CD4-positive, alpha-beta T cell (primary cell): ENCODE data around the gene HMCN2. TPM values are rescaled to one million over a fixed set of nuclear protein-coding genes. Genes with fewer than 3 reads are reported as not detected.

Experiments used
- ATAC-seq: fragments of 200-7000 bp; cut with Tn5 transposase; one replicate; pipeline ENCODE4 v1.10.0; 2022; ENCODE audit warnings: mild to moderate bottlenecking; ENCODE audit not compliant: poor library complexity
- CTCF ChIA-PET: fragments of 350-600 bp; sonication (Branson Sonifier 250); formaldehyde crosslinking; loops from one replicate; lab custom pipeline; 2021; ENCODE audit warnings: antibody characterized with exemption, inconsistent platforms; lab: Charles Lee
- POLR2A ChIA-PET: fragments of 350-600 bp; sonication (Branson Sonifier 250); formaldehyde crosslinking; loops from one replicate; lab custom pipeline; 2021; ENCODE audit warnings: antibody characterized with exemption, inconsistent platforms; lab: Charles Lee
- DNase-seq, 14 experiments: peaks; one replicate each; pipeline ENCODE4 v3.0.0-alpha.2; 2013 to 2020; ENCODE audit warnings: mixed read lengths in 2 of 14
- H3K27ac ChIP-seq, 2 donors: one replicate each; pipeline versions ENCODE4 v1.5.1 to v1.7.0; 2013; ENCODE audit warnings: low read length in 2 of 2, low read depth in 1 of 2, mild to moderate bottlenecking in 1 of 2
- H3K27me3 ChIP-seq, 2 experiments: 1 replicate in 1 of 2; 2 replicates in 1 of 2; pipeline versions ENCODE4 v1.6.1 to v1.7.0; 2013; ENCODE audit warnings: low read length in 2 of 2, control low read depth in 1 of 2, mild to moderate bottlenecking in 1 of 2, moderate library complexity in 1 of 2; ENCODE audit not compliant: insufficient read depth in 2 of 2, control insufficient read depth in 1 of 2
- H3K36me3 ChIP-seq: one replicate; pipeline ENCODE4 v1.6.1; 2013; ENCODE audit warnings: low read length, control low read depth; ENCODE audit not compliant: insufficient read depth
- H3K4me1 ChIP-seq: one replicate; pipeline ENCODE4 v1.6.1; 2013; ENCODE audit warnings: low read length, control low read depth; ENCODE audit not compliant: insufficient read depth
- H3K4me3 ChIP-seq: one replicate; pipeline ENCODE4 v1.5.1; 2013; ENCODE audit warnings: mild to moderate bottlenecking, low read length, moderate library complexity
- H3K9me3 ChIP-seq, 2 experiments: 1 replicate in 1 of 2; 2 replicates in 1 of 2; pipeline versions ENCODE4 v1.6.1 to v1.7.0; 2013; ENCODE audit warnings: low read length in 2 of 2, mild to moderate bottlenecking in 2 of 2, control low read depth in 1 of 2, moderate library complexity in 1 of 2; ENCODE audit not compliant: control insufficient read depth in 1 of 2, insufficient read depth in 1 of 2
- H3K27ac Mint-ChIP-seq: one replicate; pipeline ENCODE4 v1.8.0; 2020; ENCODE audit warnings: mixed read lengths
- H3K27me3 Mint-ChIP-seq: one replicate; pipeline ENCODE4 v1.8.0; 2021; ENCODE audit warnings: mixed read lengths
- H3K36me3 Mint-ChIP-seq: one replicate; pipeline ENCODE4 v1.8.0; 2021; ENCODE audit warnings: low read depth, mixed read lengths
- H3K4me1 Mint-ChIP-seq: one replicate; pipeline ENCODE4 v1.8.0; 2021; ENCODE audit warnings: low read depth, mixed read lengths
- H3K4me3 Mint-ChIP-seq: one replicate; pipeline ENCODE4 v1.8.0; 2020; ENCODE audit warnings: mild to moderate bottlenecking, mixed read lengths
- H3K9me3 Mint-ChIP-seq: one replicate; pipeline ENCODE4 v1.8.0; 2020; ENCODE audit warnings: mixed read lengths
- intact Hi-C, 2 experiments: fragments of 100-400 bp; cut with DNase I in 1 of 2; cut with micrococcal nuclease in 1 of 2; formaldehyde crosslinking; loops; one replicate each; pipeline versions ENCODE4 v1.15.1 to v1.9.0; 2023 to 2025; cut with DNase I, micrococcal nuclease
- total RNA-seq, 174 experiments: library from RNA in 2 of 174; stranded (reverse) in 2 of 174; gene quantifications; one replicate each; pipeline ENCODE4 v1.2.3 and lab custom pipeline; 2021 to 2026
- TF ChIP-seq, protein P1 (sequence below): fragments of 200-600 bp; IDR thresholded peaks from one replicate; pipeline ENCODE4 v1.8.0; 2022; ENCODE audit warnings: antibody characterized with exemption, mild to moderate bottlenecking

The HMCN2 gene
- total RNA-seq, 2 experiments from 2014 or later = not detected

GRCh38 chr9:130359819-130360218, 94.3 kb downstream of the HMCN2 start:
- peaks cover 0 to 5% of the 10 kb centered on the region in 2 experiments for H3K9me3 ChIP-seq
- Mint-ChIP-seq H3K4me3 (no peak overlapping the region), H3K4me1 (no peaks in the 10 kb centered on the region), H3K27ac (no peak overlapping the region), H3K27me3 (no peaks in the 10 kb centered on the region), H3K36me3 (no peaks in the 10 kb centered on the region), H3K9me3 (no peaks in the 10 kb centered on the region)
- ChIA-PET POLR2A (no interaction called here), CTCF (no interaction called here)
- intact Hi-C loops = no loop called here
- DNase-seq (no peak), ATAC-seq (no peak)
- H3K4me3 ChIP-seq = no peak overlapping the region
- no peaks in the 10 kb centered on the region for H3K4me1 ChIP-seq
- no peaks in the 10 kb centered on the region for H3K27me3 ChIP-seq
- no peaks in the 10 kb centered on the region for H3K36me3 ChIP-seq
- H3K27ac ChIP-seq = no peak overlapping the region
- TF ChIP-seq, protein P1, sequence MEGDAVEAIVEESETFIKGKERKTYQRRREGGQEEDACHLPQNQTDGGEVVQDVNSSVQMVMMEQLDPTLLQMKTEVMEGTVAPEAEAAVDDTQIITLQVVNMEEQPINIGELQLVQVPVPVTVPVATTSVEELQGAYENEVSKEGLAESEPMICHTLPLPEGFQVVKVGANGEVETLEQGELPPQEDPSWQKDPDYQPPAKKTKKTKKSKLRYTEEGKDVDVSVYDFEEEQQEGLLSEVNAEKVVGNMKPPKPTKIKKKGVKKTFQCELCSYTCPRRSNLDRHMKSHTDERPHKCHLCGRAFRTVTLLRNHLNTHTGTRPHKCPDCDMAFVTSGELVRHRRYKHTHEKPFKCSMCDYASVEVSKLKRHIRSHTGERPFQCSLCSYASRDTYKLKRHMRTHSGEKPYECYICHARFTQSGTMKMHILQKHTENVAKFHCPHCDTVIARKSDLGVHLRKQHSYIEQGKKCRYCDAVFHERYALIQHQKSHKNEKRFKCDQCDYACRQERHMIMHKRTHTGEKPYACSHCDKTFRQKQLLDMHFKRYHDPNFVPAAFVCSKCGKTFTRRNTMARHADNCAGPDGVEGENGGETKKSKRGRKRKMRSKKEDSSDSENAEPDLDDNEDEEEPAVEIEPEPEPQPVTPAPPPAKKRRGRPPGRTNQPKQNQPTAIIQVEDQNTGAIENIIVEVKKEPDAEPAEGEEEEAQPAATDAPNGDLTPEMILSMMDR = no peak

- Mint-ChIP-seq H3K9me3 (no peaks in the 10 kb centered on the region), H3K36me3 (no peaks in the 10 kb centered on the region), H3K4me3 (no peak overlapping the region), H3K27me3 (no peaks in the 10 kb centered on the region), H3K27ac (no peak overlapping the region), H3K4me1 (no peaks in the 10 kb centered on the region)
- H3K9me3 ChIP-seq = peaks cover 0 to 5% of the 10 kb centered on the region in 2 experiments
- DNase-seq = no peak
- ChIA-PET CTCF (no interaction called here), POLR2A (no interaction called here)
- no peaks in the 10 kb centered on the region for H3K27me3 ChIP-seq
- no peak for ATAC-seq
- H3K27ac ChIP-seq = no peak overlapping the region
- intact Hi-C loops = no loop called here
- no peaks in the 10 kb centered on the region for H3K36me3 ChIP-seq
- H3K4me1 ChIP-seq = no peaks in the 10 kb centered on the region
- TF ChIP-seq, protein P1 = no peak
- no peak overlapping the region for H3K4me3 ChIP-seq
Observed at GRCh38 chr9:130360672-130361071, 95.1 kb downstream of the HMCN2 start.

- CTCF ChIA-PET = no interaction called here
- TF ChIP-seq, protein P1 = no peak
- Mint-ChIP-seq H3K27me3 (no peaks in the 10 kb centered on the region), H3K4me3 (no peak overlapping the region), H3K36me3 (no peaks in the 10 kb centered on the region), H3K27ac (no peak overlapping the region), H3K9me3 (no peaks in the 10 kb centered on the region), H3K4me1 (no peaks in the 10 kb centered on the region)
- intact Hi-C loops = no loop called here
- no peak overlapping the region for H3K4me3 ChIP-seq
- H3K9me3 ChIP-seq = peaks cover 0 to 5% of the 10 kb centered on the region in 2 experiments
- no peaks in the 10 kb centered on the region for H3K4me1 ChIP-seq
- no peaks in the 10 kb centered on the region for H3K27me3 ChIP-seq
- ATAC-seq (no peak), DNase-seq (no peak)
- H3K27ac ChIP-seq = no peak overlapping the region
- H3K36me3 ChIP-seq = no peaks in the 10 kb centered on the region
- POLR2A ChIA-PET = no interaction called here
Observed at GRCh38 chr9:130361873-130362362, 96.4 kb downstream of the HMCN2 start.
